ENCODE measurements around the gene CCDC92. TPM values are rescaled to one million over a fixed set of nuclear protein-coding genes. Genes with fewer than 3 reads are reported as not detected.

The CCDC92 gene
- total and polyA plus RNA-seq, 7 experiments from 2014 or later, result 17.3 to 34.4 (median 23.0) TPM

DNA sequence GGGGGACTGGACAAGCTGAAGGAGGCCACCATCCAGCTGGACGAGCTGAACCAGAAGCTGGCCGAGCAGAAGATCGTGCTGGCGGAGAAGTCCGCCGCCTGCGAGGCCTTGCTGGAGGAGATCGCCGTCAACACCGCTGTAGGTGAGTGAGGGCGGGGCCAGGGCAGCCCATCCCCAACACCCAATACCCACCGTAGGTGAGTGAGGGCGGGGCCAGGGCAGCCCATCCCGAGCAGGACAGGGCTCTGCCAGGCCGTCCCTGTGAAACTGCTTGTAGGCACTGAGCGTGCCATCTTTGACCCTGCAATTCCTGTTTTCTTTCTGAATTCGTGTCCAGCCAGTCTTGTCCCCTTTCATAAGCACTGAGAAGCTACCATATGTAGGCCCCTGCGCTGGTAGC is 74.0 kb downstream of the CCDC92 start:
- DNase-seq (no peak), ATAC-seq (no peak)
- H3K36me3 ChIP-seq (ENCODE audit: control insufficient read depth in 2 of 3, insufficient read depth in 3 of 3, low read length in 3 of 3), result no peaks in the 10 kb centered on the region
- H3K4me1 Mint-ChIP-seq, result peaks cover 2 to 11% (median 6%) of the 10 kb centered on the region in 7 donors
- no peaks in the 10 kb centered on the region for H3K9me3 Mint-ChIP-seq
- H3K9me3 ChIP-seq (ENCODE audit: control insufficient read depth in 2 of 3, low read length in 3 of 3), result no peaks in the 10 kb centered on the region
- H3K4me1 ChIP-seq (ENCODE audit: control insufficient read depth in 2 of 2, insufficient read depth in 2 of 2, low read length in 2 of 2), result no peaks in the 10 kb centered on the region
- no peaks in the 10 kb centered on the region for H3K27me3 ChIP-seq (ENCODE audit: control insufficient read depth in 2 of 2, insufficient read depth in 2 of 2, low read length in 2 of 2)
- H3K27ac ChIP-seq (ENCODE audit: low read depth, low read length), result no peak overlapping the region
- ChIA-PET CTCF (interaction anchor here (1.2 kb wide), 1 partner anchor 87 kb away, joined by 3 read pairs; no protein-coding TSS in a partner anchor), POLR2A (no interaction called here)
- H3K36me3 Mint-ChIP-seq, result no peaks in the 10 kb centered on the region
- peaks cover 0 to 18% (median 0%) of the 10 kb centered on the region in 5 donors for H3K27me3 Mint-ChIP-seq
- intact Hi-C loops (cut with micrococcal nuclease), result no loop called here
- H3K4me3 Mint-ChIP-seq, result no peak overlapping the region
- no peak overlapping the region for H3K27ac Mint-ChIP-seq
- no peak overlapping the region for H3K4me3 ChIP-seq (ENCODE audit: low read length)

DNA sequence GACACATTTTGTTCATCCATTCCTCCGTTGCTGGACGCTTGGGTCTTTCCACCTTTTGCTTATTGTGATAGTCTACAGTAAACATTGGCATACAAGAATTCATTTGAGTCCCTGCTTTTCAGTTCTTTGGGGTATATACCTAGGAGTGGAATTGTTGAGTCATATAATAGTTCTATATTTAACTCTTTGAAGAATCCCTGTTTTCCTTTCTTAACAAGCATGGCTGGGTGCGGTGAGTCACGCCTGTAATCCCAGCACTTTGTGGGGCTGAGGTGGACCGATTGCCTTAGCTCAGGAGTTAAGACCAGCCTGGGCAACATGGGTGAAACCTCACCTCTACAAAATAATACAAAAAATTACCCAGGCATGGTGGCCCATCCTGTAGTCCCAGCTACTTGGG is 75.4 kb downstream of the CCDC92 start:
- H3K4me3 ChIP-seq (ENCODE audit: low read length), result no peak overlapping the region
- ATAC-seq, result no peak
- Mint-ChIP-seq H3K4me3 (no peak overlapping the region), H3K27ac (no peak overlapping the region), H3K27me3 (peaks cover 0 to 12% (median 0%) of the 10 kb centered on the region in 5 donors), H3K4me1 (peaks cover 2 to 10% (median 6%) of the 10 kb centered on the region in 7 donors), H3K36me3 (no peaks in the 10 kb centered on the region), H3K9me3 (no peaks in the 10 kb centered on the region)
- DNase-seq, result no peak
- CTCF ChIA-PET, result no interaction called here
- H3K36me3 ChIP-seq (ENCODE audit: control insufficient read depth in 2 of 3, insufficient read depth in 3 of 3, low read length in 3 of 3), result no peaks in the 10 kb centered on the region
- H3K27me3 ChIP-seq (ENCODE audit: control insufficient read depth in 2 of 2, insufficient read depth in 2 of 2, low read length in 2 of 2), result no peaks in the 10 kb centered on the region
- no peaks in the 10 kb centered on the region for H3K9me3 ChIP-seq (ENCODE audit: control insufficient read depth in 2 of 3, low read length in 3 of 3)
- POLR2A ChIA-PET, result no interaction called here
- no peak overlapping the region for H3K27ac ChIP-seq (ENCODE audit: low read depth, low read length)
- H3K4me1 ChIP-seq (ENCODE audit: control insufficient read depth in 2 of 2, insufficient read depth in 2 of 2, low read length in 2 of 2), result no peaks in the 10 kb centered on the region
- intact Hi-C loops (cut with micrococcal nuclease), result no loop called here

DNA sequence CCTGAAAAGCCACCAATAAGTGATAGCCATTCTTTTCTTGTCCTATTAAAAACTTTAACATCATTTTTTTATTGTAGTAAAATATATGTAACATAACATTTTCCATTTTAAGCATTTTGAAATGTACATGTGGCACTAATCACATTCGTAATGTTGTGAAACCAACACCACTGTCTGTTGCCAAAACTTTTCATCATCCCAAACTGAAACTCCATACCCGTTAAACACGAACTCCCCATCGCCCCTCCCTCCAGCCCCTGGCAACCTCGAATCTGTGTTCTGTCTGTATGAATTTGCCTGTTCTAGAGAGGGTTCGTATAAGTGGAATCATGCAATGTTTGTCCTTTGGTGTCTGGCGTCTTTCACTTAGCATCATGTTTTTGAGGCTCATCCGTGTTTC is 75.9 kb downstream of the CCDC92 start:
- Histone ChIP-seq H3K4me1 (ENCODE audit: control insufficient read depth in 2 of 2, insufficient read depth in 2 of 2, low read length in 2 of 2) (no peaks in the 10 kb centered on the region), H3K27ac (ENCODE audit: low read depth, low read length) (no peak overlapping the region), H3K27me3 (ENCODE audit: control insufficient read depth in 2 of 2, insufficient read depth in 2 of 2, low read length in 2 of 2) (no peaks in the 10 kb centered on the region), H3K36me3 (ENCODE audit: control insufficient read depth in 2 of 3, insufficient read depth in 3 of 3, low read length in 3 of 3) (no peaks in the 10 kb centered on the region), H3K9me3 (ENCODE audit: control insufficient read depth in 2 of 3, low read length in 3 of 3) (no peaks in the 10 kb centered on the region), H3K4me3 (ENCODE audit: low read length) (no peak overlapping the region)
- H3K27ac Mint-ChIP-seq, result no peak overlapping the region
- ATAC-seq, result no peak
- DNase-seq, result no peak
- H3K36me3 Mint-ChIP-seq, result no peaks in the 10 kb centered on the region
- H3K4me1 Mint-ChIP-seq, result peaks cover 2 to 8% (median 6%) of the 10 kb centered on the region in 7 donors
- intact Hi-C loops (cut with micrococcal nuclease), result no loop called here
- no peaks in the 10 kb centered on the region for H3K9me3 Mint-ChIP-seq
- no peak overlapping the region for H3K4me3 Mint-ChIP-seq
- CTCF ChIA-PET, result interaction anchor here (0.7 kb wide), 1 partner anchor 518 kb away, joined by 4 read pairs; no protein-coding TSS in a partner anchor
- POLR2A ChIA-PET, result no interaction called here
- peaks cover 0 to 10% (median 0%) of the 10 kb centered on the region in 5 donors for H3K27me3 Mint-ChIP-seq

DNA sequence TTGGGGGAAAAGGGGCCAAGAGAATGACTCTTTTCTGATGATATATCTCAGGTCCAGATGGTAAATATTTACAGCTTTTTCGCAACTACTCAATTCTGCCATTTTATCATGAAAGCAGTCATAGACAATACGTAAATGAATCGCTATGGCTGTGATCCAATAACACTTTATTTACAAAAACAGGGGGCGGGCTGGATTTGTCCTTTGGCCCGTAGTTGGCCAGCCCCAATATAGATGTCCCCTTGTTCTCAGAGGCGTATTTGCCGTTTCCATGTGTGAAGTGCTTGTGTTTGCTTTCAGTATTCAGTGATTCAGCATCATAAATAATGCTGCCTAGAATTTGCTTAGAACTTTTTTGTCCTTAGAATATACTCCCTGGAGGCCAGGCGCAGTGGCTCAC is 77.2 kb downstream of the CCDC92 start:
- no peaks in the 10 kb centered on the region for H3K9me3 ChIP-seq (ENCODE audit: control insufficient read depth in 2 of 3, low read length in 3 of 3)
- H3K27ac ChIP-seq (ENCODE audit: low read depth, low read length), result no peak overlapping the region
- DNase-seq (no peak), ATAC-seq (no peak)
- Mint-ChIP-seq H3K9me3 (no peaks in the 10 kb centered on the region), H3K4me3 (no peak overlapping the region), H3K4me1 (peaks cover 0 to 4% (median 0%) of the 10 kb centered on the region in 7 donors), H3K36me3 (no peaks in the 10 kb centered on the region), H3K27me3 (peaks cover 0 to 7% (median under 1%) of the 10 kb centered on the region in 5 donors), H3K27ac (no peak overlapping the region)
- ChIA-PET CTCF (no interaction called here), POLR2A (no interaction called here)
- H3K27me3 ChIP-seq (ENCODE audit: control insufficient read depth in 2 of 2, insufficient read depth in 2 of 2, low read length in 2 of 2), result no peaks in the 10 kb centered on the region
- no peaks in the 10 kb centered on the region for H3K4me1 ChIP-seq (ENCODE audit: control insufficient read depth in 2 of 2, insufficient read depth in 2 of 2, low read length in 2 of 2)
- H3K36me3 ChIP-seq (ENCODE audit: control insufficient read depth in 2 of 3, insufficient read depth in 3 of 3, low read length in 3 of 3), result no peaks in the 10 kb centered on the region
- intact Hi-C loops (cut with micrococcal nuclease), result no loop called here
- H3K4me3 ChIP-seq (ENCODE audit: low read length), result no peak overlapping the region

DNA sequence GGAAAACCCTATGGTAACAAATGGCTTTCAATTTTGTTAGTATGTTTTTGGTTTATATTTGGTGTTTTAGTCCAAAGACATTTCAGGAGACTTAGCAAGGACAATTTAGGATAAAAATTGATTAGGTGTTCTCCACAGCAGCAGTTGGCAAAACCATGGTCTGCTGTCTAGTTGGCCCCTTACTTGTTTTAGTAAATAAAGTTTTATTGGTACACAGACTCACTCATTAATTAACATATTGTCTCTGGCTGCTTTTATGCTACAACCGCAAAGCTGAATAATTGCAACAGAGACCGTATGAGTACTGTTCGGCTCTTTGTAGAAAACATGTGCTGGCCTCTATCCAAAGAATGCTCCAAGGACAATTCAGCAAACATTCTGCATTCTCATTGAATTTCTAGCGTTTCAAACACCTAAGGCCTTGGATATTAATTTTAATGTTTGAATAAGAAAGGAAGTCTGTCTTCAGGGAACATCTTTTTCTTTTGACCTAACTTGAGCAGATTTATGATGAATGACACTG is 77.7 kb downstream of the CCDC92 start:
- Histone ChIP-seq H3K4me3 (ENCODE audit: low read length) (no peak overlapping the region), H3K36me3 (ENCODE audit: control insufficient read depth in 2 of 3, insufficient read depth in 3 of 3, low read length in 3 of 3) (no peaks in the 10 kb centered on the region), H3K4me1 (ENCODE audit: control insufficient read depth in 2 of 2, insufficient read depth in 2 of 2, low read length in 2 of 2) (no peaks in the 10 kb centered on the region), H3K9me3 (ENCODE audit: control insufficient read depth in 2 of 3, low read length in 3 of 3) (no peaks in the 10 kb centered on the region), H3K27me3 (ENCODE audit: control insufficient read depth in 2 of 2, insufficient read depth in 2 of 2, low read length in 2 of 2) (no peaks in the 10 kb centered on the region), H3K27ac (ENCODE audit: low read depth, low read length) (no peak overlapping the region)
- Mint-ChIP-seq H3K27ac (no peak overlapping the region), H3K4me1 (peaks cover 0 to 6% (median 0%) of the 10 kb centered on the region in 7 donors), H3K27me3 (peaks cover 0 to 7% (median 0%) of the 10 kb centered on the region in 5 donors), H3K9me3 (no peaks in the 10 kb centered on the region), H3K36me3 (no peaks in the 10 kb centered on the region), H3K4me3 (no peak overlapping the region)
- DNase-seq (no peak), ATAC-seq (no peak)
- POLR2A ChIA-PET, result no interaction called here
- intact Hi-C loops (cut with micrococcal nuclease), result no loop called here
- CTCF ChIA-PET, result no interaction called here

DNA sequence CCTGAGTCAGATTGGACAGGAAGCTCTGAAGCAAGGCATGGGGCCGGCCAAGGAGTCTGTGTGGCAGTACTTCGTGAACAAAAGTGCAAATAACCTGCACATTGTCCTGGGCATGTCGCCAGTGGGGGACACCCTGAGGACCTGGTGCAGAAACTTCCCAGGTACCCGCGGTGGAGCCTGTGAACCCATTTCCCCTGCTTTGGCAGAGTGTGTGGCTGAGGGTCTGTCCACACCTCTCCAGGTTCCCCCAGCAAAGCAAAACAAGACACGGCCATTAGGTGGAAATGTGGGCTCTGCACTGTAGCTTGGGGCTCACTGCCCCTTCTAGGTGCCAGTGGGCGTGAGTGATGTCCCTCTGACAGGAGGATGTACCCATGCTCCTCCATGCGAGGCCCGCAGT is 79.4 kb downstream of the CCDC92 start:
- ATAC-seq, result no peak
- Mint-ChIP-seq H3K36me3 (no peaks in the 10 kb centered on the region), H3K4me3 (no peak overlapping the region), H3K9me3 (no peaks in the 10 kb centered on the region), H3K4me1 (peaks cover 0 to 8% (median 0%) of the 10 kb centered on the region in 7 donors), H3K27me3 (peaks cover 0 to 8% (median 0%) of the 10 kb centered on the region in 5 donors), H3K27ac (no peak overlapping the region)
- Histone ChIP-seq H3K27ac (ENCODE audit: low read depth, low read length) (no peak overlapping the region), H3K4me1 (ENCODE audit: control insufficient read depth in 2 of 2, insufficient read depth in 2 of 2, low read length in 2 of 2) (no peaks in the 10 kb centered on the region), H3K27me3 (ENCODE audit: control insufficient read depth in 2 of 2, insufficient read depth in 2 of 2, low read length in 2 of 2) (no peaks in the 10 kb centered on the region), H3K9me3 (ENCODE audit: control insufficient read depth in 2 of 3, low read length in 3 of 3) (no peaks in the 10 kb centered on the region), H3K36me3 (ENCODE audit: control insufficient read depth in 2 of 3, insufficient read depth in 3 of 3, low read length in 3 of 3) (no peaks in the 10 kb centered on the region), H3K4me3 (ENCODE audit: low read length) (no peak overlapping the region)
- ChIA-PET CTCF (no interaction called here), POLR2A (no interaction called here)
- intact Hi-C loops (cut with micrococcal nuclease), result no loop called here
- DNase-seq, result no peak

DNA sequence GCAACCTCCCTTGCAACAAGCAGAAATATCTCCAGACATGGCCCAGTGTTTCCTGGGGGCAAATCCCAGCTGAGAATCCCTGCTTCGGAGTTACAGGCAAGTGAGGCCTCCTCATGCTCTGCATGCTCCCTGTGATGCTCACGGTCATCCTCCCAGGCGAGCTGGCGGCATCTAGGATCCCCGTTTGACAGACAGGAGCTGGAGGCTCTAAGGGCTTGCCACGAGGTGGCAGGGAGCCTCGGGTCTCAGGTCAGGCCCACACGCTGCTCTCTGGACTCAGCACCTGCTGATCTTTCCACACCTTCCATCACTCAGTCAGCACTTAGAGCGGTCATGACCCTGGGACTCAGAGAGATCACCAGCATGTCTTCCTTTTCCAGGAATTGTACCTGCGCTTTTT is 79.8 kb downstream of the CCDC92 start:
- CTCF ChIA-PET, result no interaction called here
- DNase-seq (no peak), ATAC-seq (no peak)
- H3K4me1 ChIP-seq (ENCODE audit: control insufficient read depth in 2 of 2, insufficient read depth in 2 of 2, low read length in 2 of 2), result no peaks in the 10 kb centered on the region
- peaks cover 0 to 8% (median 0%) of the 10 kb centered on the region in 5 donors for H3K27me3 Mint-ChIP-seq
- no peaks in the 10 kb centered on the region for H3K36me3 ChIP-seq (ENCODE audit: control insufficient read depth in 2 of 3, insufficient read depth in 3 of 3, low read length in 3 of 3)
- no peaks in the 10 kb centered on the region for H3K9me3 ChIP-seq (ENCODE audit: control insufficient read depth in 2 of 3, low read length in 3 of 3)
- H3K4me3 Mint-ChIP-seq, result no peak overlapping the region
- H3K27ac Mint-ChIP-seq, result no peak overlapping the region
- intact Hi-C loops (cut with micrococcal nuclease), result no loop called here
- no peak overlapping the region for H3K4me3 ChIP-seq (ENCODE audit: low read length)
- peaks cover 0 to 8% (median 0%) of the 10 kb centered on the region in 7 donors for H3K4me1 Mint-ChIP-seq
- H3K36me3 Mint-ChIP-seq, result no peaks in the 10 kb centered on the region
- POLR2A ChIA-PET, result no interaction called here
- H3K27ac ChIP-seq (ENCODE audit: low read depth, low read length), result no peak overlapping the region
- H3K27me3 ChIP-seq (ENCODE audit: control insufficient read depth in 2 of 2, insufficient read depth in 2 of 2, low read length in 2 of 2), result no peaks in the 10 kb centered on the region
- no peaks in the 10 kb centered on the region for H3K9me3 Mint-ChIP-seq

Measured in naive thymus-derived CD4-positive, alpha-beta T cell (primary cell).